ENCODE data around the gene OTX1. TPM values are rescaled to one million over a fixed set of nuclear protein-coding genes. Genes with fewer than 3 reads are reported as not detected.
"Not testable (repeated sequence)": the region's sequence is repeated elsewhere in the genome, so short reads cannot be mapped to it uniquely, and the experiment has no call there.

Gene OTX1
- total RNA-seq, 2 experiments from 2014 or later: 0.26 to 0.58 TPM

DNA sequence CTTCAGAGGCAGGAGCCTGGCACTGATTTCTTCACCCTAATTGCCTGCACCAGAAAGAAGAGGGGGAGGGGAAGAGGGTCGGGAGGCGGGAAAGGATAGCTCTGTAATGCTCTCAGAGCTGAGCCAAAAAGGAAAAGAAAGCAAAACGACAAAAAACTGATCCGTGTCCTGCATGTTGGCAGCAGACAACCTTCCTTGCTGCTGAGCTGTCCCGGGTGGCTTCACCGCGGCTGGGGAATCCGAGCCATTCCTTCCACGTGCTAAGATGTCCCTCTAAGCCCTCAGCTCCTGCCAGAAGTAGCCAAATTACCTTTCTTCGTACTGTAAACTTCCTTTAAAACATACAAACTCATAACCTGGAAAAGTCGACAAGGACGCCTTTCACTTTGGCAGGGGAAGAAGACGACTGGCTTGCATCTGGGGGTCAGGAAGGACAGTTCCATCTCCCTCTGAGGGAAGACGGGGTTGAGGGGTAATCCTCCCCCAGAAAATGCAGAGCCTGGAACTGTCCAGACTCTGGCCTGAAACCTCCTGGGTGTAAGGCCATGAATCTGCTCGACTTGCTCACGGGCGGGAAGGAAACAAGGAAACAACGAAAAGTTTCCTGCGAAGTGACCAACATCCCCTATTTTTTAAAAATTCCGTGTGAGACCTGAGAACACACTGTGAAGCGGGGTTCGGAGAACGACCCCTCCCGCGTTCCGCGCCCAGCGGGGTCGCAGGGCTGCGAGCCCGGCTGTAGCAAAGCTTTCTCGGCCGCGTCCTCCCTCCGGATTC, 7.7 kb downstream of the OTX1 start:
- H3K9me3 Mint-ChIP-seq (ENCODE audit: low read depth): no peaks in the 10 kb centered on the region
- H3K36me3 Mint-ChIP-seq: peaks cover 3% of the 10 kb centered on the region
- ATAC-seq: no peak
- H3K4me1 Mint-ChIP-seq: peaks cover 50% of the 10 kb centered on the region
- peak overlapping the region; percentile 31 for H3K27ac Mint-ChIP-seq
- CTCF ChIA-PET: no interaction called here
- H3K4me3 Mint-ChIP-seq: peak overlapping the region; percentile 49
- no peak for DNase-seq
- H3K27me3 Mint-ChIP-seq: peaks cover 86% of the 10 kb centered on the region

DNA sequence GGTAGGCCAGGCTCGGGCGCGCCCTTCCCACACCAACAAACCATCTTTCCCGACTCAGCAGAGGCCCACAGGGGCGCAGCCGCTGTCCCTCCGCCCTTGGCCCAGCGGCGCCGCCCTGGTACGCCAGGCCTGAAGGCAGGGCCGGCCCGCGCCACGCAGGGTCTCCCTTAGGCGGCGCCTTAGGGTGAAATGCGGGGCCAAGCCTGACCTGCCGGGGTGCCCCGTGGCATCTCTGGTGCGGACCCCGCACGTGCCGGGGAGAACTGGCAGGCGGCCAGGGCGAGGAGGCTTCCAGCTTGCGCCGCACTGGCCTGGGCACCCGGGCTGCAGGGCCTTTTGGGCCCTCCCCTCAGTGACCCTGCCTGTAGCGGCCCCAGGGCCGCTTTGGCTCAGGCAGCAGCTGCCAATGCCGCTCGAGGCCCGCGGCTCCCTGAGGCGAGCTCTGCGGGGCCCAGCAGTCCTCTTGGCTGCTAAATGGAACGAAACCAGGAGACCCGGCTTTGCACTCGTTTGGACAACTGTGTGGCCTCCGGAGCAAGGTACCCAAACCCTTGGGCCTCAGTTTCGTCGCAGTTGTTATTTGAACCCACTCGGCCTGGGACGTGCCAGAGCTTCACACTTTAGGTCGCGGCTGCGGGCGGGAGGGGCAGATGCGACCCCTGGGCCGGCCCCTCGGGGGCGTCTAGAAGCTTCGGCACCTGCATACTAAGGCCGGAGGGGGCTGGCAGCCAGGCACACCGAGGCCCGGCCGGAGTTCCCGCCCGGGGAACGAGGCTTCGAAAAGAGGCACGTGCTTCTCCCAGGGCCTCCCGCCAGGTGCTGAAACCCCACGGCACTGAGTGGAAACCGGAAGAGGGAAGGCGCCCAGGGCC, 8.5 kb downstream of the OTX1 start:
- H3K36me3 Mint-ChIP-seq: peaks cover 3% of the 10 kb centered on the region
- peaks cover 46% of the 10 kb centered on the region for H3K4me1 Mint-ChIP-seq
- H3K27me3 Mint-ChIP-seq: peaks cover 86% of the 10 kb centered on the region
- ATAC-seq (peak; percentile 11), DNase-seq (no peak)
- CTCF ChIA-PET: no interaction called here
- no peaks in the 10 kb centered on the region for H3K9me3 Mint-ChIP-seq (ENCODE audit: low read depth)
- H3K4me3 Mint-ChIP-seq: peak overlapping the region; percentile 49
- H3K27ac Mint-ChIP-seq: no peak overlapping the region

DNA sequence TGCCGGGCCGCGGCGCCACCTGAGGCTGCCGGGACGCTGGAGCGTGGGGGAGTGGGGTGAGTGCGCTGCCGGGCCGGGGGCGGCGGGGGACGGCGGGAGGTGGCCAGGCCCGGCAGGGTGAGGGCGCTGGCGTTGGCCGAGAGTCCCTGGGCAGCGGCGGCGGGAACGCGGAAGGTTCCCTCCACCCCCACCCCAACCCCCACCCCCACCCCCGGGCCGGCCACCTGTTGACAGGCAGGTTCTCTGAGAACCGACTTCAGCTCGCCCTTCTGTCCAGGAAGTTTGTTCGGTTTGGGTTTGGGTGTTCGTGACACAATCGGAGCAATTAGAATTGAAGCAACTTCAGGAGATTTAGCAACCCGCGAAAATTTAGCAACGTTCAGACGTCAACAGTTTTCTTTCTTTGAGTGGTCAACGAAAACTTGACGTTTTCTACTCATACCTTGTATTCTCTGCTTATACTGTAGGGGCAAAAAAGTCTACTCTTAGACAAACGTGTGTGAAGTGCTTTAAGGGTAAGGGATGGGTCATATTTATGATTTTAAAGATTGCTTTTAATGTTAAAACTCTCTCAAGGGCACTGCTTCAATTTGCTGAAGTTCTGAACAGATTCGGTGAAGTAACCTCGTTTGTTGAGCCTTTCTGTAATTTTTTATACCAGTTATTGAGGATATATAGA, 9.3 kb downstream of the OTX1 start:
- H3K36me3 Mint-ChIP-seq: peaks cover 3% of the 10 kb centered on the region
- CTCF ChIA-PET: interaction anchor here (1.2 kb wide), 1 partner anchor 10 kb away, joined by 4 read pairs; no protein-coding TSS in a partner anchor
- peak overlapping the region; percentile 40 for H3K27ac Mint-ChIP-seq
- H3K4me3 Mint-ChIP-seq: peak overlapping the region; percentile 41
- H3K27me3 Mint-ChIP-seq: peaks cover 83% of the 10 kb centered on the region
- no peak for ATAC-seq
- DNase-seq: no peak
- peaks cover 39% of the 10 kb centered on the region for H3K4me1 Mint-ChIP-seq
- no peaks in the 10 kb centered on the region for H3K9me3 Mint-ChIP-seq (ENCODE audit: low read depth)

DNA sequence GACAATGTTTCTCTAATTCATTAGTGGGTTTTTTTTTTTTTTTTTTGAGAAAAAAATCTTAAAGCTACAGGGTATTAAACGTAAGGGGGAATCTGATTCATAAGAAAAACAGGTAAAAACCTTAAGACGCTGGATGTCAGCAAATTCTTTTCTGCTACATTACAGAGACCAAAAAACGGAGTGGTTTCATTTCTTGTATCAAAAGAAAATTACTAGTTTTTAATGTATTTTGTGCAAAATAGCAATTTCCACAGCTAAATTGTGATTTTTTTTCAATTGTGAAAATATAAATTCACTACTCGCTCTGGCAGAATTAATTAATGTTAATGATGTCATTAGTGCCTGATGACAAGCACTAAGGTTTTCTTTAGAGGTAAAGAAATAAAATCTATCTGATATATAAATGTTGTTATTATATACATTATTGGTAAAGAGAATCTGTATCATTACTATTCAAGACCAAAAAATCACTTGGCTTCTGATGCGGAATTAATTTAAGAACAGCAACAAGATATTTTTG, 9.9 kb downstream of the OTX1 start:
- no peaks in the 10 kb centered on the region for H3K9me3 Mint-ChIP-seq (ENCODE audit: low read depth)
- H3K27me3 Mint-ChIP-seq: peaks cover 81% of the 10 kb centered on the region
- DNase-seq (no peak), ATAC-seq (no peak)
- H3K27ac Mint-ChIP-seq: no peak overlapping the region
- no peak overlapping the region for H3K4me3 Mint-ChIP-seq
- peaks cover 36% of the 10 kb centered on the region for H3K4me1 Mint-ChIP-seq
- peaks cover 3% of the 10 kb centered on the region for H3K36me3 Mint-ChIP-seq
- CTCF ChIA-PET: interaction anchor here (1.2 kb wide), 1 partner anchor 10 kb away, joined by 4 read pairs; no protein-coding TSS in a partner anchor

DNA sequence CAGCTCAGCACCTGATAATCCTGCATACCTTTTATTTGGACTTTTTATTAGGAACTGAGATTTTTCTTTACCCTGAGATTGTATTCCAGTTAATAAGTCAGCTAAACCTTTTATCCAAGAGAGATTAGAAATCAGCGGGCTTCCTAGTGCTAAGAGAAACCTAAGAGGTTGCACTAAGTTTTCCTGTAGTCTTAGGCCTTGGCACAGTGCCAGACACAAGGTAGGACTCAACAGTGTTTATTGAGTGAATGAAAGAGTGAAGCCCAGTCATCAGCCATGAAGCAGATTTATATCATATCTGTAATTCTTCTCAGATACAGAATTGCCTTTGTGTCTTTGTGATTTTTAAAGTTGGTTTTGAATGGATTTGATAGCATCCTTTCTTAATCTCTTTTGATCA, 13.6 kb downstream of the OTX1 start:
- Mint-ChIP-seq H3K27me3 (peaks cover 72% of the 10 kb centered on the region), H3K4me1 (peaks cover 6% of the 10 kb centered on the region), H3K4me3 (no peak overlapping the region), H3K36me3 (peaks cover 3% of the 10 kb centered on the region), H3K27ac (no peak overlapping the region), H3K9me3 (ENCODE audit: low read depth) (no peaks in the 10 kb centered on the region)
- CTCF ChIA-PET: no interaction called here
- ATAC-seq (no peak), DNase-seq (no peak)

DNA sequence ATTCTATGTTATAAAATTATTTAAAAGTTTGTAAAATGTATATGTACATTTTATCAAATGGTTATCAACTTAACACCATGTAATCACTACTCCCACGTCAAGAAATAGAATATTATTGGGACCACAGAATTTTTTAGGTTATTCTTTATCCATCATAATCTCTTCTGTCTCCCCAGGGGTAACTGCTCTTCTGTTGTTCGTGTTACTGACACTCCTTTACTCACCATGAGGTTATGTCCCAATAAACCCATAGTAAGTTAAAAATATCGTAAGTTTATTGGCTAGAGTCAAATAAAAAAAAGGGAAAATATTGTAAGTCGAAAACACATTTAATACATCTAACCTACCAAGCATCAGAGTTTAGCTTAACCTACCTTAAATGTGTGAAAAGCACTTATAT, 14.0 kb downstream of the OTX1 start:
- Mint-ChIP-seq H3K27me3 (peaks cover 72% of the 10 kb centered on the region), H3K36me3 (peaks cover 3% of the 10 kb centered on the region)

DNA sequence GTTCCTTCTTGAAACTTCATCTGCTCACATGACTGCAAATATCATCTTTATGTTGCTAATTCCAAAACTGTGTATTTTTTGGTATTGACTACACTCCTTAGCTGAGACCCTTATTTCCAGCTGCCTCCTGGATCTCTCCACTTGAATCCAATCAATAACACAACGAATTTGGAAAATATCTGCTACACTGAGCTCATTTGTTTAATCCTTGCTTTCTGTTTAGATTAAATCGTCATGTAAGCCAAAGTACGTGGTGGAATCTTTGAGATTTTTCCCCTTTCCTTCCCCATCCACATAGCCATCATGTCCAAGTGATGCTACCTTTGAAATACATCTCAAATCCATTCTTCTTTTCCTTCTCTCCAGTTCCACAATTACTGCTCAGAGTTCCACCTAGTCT, 15.6 kb downstream of the OTX1 start:
- no peak for ATAC-seq
- Mint-ChIP-seq H3K27me3 (peaks cover 61% of the 10 kb centered on the region), H3K4me3 (no peak overlapping the region), H3K4me1 (no peaks in the 10 kb centered on the region), H3K27ac (no peak overlapping the region), H3K36me3 (no peaks in the 10 kb centered on the region), H3K9me3 (ENCODE audit: low read depth) (no peaks in the 10 kb centered on the region)
- CTCF ChIA-PET: no interaction called here
- no peak for DNase-seq

More for the DNA sequence above, 14.0 kb downstream of the OTX1 start:
- no peak overlapping the region for H3K27ac Mint-ChIP-seq
- H3K9me3 Mint-ChIP-seq (ENCODE audit: low read depth): no peaks in the 10 kb centered on the region
- peaks cover 4% of the 10 kb centered on the region for H3K4me1 Mint-ChIP-seq
- CTCF ChIA-PET: no interaction called here
- ATAC-seq (no peak), DNase-seq (no peak)
- no peak overlapping the region for H3K4me3 Mint-ChIP-seq

DNA sequence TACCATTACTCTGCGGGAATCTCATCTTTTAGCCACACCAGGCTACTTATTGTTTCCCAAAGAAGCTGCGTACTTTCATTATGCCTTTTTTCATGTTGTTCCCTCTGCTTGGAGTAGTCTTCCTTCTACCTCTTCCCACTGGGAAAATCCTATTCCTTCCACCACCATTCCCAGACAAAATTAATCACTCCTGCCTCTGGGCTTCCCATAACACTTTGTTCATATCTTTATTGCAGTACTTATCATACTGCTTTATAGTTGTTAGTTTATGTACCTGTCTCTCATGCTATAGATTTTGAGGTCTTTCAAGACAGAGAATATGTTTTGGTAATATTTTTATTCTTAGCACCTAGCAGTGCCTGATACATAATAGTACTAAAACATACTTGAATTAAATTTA, 16.2 kb downstream of the OTX1 start:
- DNase-seq (no peak), ATAC-seq (no peak)
- Mint-ChIP-seq H3K36me3 (no peaks in the 10 kb centered on the region), H3K4me1 (no peaks in the 10 kb centered on the region), H3K9me3 (ENCODE audit: low read depth) (no peaks in the 10 kb centered on the region), H3K27ac (no peak overlapping the region), H3K27me3 (peaks cover 55% of the 10 kb centered on the region), H3K4me3 (no peak overlapping the region)
- CTCF ChIA-PET: no interaction called here

DNA sequence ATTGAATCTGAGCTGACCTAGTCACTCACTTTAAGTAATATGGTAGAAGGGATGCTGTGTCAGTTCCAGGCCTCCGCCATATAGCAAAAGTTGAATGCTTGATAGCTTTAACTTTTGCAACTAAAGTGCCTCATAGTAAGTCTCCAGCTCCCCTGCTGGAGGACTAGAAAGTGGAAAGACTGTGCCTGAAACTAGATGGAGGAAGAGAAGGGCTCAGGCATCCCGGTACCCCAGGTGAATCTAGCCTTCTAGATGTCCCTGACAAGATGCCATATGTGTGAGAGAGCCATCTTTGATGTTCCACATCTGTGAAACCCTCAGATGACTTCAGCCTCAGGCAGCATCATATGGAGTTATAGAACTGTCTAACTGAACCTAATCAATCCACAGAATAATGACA, 21.0 kb downstream of the OTX1 start:
- Mint-ChIP-seq H3K27ac (no peak overlapping the region), H3K27me3 (peaks cover 33% of the 10 kb centered on the region), H3K9me3 (ENCODE audit: low read depth) (no peaks in the 10 kb centered on the region), H3K36me3 (no peaks in the 10 kb centered on the region), H3K4me3 (no peak overlapping the region), H3K4me1 (no peaks in the 10 kb centered on the region)
- ATAC-seq (no peak), DNase-seq (no peak)
- CTCF ChIA-PET: no interaction called here

DNA sequence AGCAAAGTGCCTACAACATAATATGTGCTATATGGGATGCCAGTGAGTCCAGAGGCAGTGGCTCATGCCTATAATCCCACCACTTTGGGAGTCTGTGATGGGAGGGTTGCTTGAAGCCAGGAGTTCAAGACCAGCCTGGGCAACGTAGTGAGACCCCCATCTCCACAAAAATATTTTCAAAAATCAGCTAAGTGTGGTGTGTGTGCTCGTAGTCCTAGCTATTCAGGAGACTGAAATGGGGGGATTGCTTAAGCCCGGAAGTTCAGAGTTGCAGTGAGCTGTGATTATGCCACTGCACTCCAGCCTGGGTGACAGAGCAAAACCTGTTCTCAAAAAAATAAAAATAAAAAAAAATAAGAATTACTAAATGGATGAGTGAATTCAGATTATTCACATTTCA, 23.4 kb downstream of the OTX1 start:
- ATAC-seq (no peak), DNase-seq (no peak)
- Mint-ChIP-seq H3K27me3 (peaks cover 21% of the 10 kb centered on the region), H3K4me1 (peaks cover 4% of the 10 kb centered on the region), H3K4me3 (no peak overlapping the region), H3K27ac (no peak overlapping the region), H3K36me3 (no peaks in the 10 kb centered on the region), H3K9me3 (ENCODE audit: low read depth) (no peaks in the 10 kb centered on the region)
- CTCF ChIA-PET: no interaction called here

DNA sequence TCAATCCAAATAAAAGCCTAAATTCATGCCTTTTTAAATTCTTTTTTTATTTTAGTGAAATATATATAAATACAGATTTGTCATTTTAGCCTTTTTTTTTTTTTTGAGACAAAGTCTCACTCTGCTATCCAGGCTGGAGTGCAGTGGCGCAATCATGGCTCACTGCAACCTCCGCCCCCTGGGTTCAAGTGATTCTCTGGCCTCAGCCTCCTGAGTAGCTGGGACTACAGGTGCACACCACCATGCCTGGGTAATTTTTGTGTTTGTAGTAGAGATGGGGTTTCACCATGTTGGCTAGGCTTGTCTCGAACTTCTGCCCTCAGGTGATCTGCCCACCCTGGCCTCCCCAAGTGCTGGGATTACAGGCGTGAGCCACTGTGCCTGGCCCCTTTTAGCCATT, 23.8 kb downstream of the OTX1 start:
- H3K9me3 Mint-ChIP-seq (ENCODE audit: low read depth); CTCF ChIA-PET; ATAC-seq; H3K4me3 Mint-ChIP-seq; DNase-seq; H3K36me3 Mint-ChIP-seq; H3K4me1 Mint-ChIP-seq; H3K27ac Mint-ChIP-seq: not testable (repeated sequence)
- H3K27me3 Mint-ChIP-seq: peaks cover 18% of the 10 kb centered on the region

DNA sequence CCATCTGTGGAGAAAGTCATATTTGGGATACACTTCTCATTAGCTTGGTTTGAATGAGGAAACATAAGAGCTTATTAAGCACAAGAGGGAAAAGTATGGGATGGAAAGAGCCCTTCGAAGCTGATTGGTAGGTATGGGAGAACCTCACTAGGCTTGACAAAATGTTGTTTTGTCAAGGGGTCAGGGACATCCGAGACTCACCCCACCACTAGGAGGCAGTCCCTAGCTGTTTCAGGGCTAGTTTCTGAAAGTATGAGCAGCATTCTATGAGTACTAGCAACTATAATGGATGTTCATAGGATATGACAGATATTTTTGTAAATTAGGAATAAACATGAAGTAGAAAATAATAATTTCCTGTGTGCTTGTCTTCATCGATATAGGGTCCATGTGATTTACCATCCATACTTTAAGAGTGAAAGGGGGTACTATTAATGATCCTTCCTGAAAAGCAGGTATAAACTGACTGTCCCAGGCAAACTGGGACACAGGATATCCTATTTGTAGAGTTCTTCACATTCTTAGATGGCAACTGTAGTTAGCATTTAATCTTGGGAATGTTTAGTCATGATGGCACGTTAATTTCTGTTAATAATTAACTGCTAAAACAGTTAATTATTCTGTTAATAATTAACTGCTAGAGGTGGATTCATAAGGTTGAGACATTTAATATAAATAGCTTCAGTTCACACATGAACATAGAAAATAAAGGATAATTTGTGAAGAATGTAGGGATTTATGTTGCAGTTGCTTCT, 28.4 kb downstream of the OTX1 start:
- ATAC-seq (no peak), DNase-seq (no peak)
- no peaks in the 10 kb centered on the region for H3K9me3 Mint-ChIP-seq (ENCODE audit: low read depth)
- no peaks in the 10 kb centered on the region for H3K36me3 Mint-ChIP-seq
- H3K4me3 Mint-ChIP-seq: no peak overlapping the region
- peaks cover 4% of the 10 kb centered on the region for H3K4me1 Mint-ChIP-seq
- H3K27ac Mint-ChIP-seq: no peak overlapping the region
- peaks cover 19% of the 10 kb centered on the region for H3K27me3 Mint-ChIP-seq
- CTCF ChIA-PET: no interaction called here

DNA sequence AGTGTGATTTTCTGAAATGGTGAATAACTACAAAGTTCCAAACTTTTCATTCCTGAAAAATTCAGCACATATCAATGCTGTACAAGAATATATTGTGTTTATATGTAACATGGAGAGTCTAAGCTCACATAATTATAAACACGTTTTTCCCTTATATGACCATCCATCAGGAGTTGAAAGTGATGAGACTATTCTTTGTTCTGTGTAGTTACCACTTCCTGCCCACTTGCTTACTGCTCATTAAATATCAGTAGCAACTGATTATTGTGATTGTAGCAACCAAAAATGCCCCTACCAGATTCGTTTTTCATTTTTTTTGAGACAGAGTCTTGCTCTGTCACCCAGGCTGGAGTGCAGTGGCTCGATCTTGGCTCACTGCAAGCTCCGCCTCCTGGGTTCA, 30.8 kb downstream of the OTX1 start:
- no peak for ATAC-seq
- CTCF ChIA-PET: no interaction called here
- H3K36me3 Mint-ChIP-seq: no peaks in the 10 kb centered on the region

More for the DNA sequence above, 30.8 kb downstream of the OTX1 start:
- peaks cover 22% of the 10 kb centered on the region for H3K27me3 Mint-ChIP-seq
- no peak for DNase-seq
- no peak overlapping the region for H3K4me3 Mint-ChIP-seq
- peaks cover 4% of the 10 kb centered on the region for H3K4me1 Mint-ChIP-seq
- H3K27ac Mint-ChIP-seq: no peak overlapping the region
- H3K9me3 Mint-ChIP-seq (ENCODE audit: low read depth): no peaks in the 10 kb centered on the region

Measured in activated CD8-positive, alpha-beta memory T cell treated with anti-CD3 and anti-CD28 coated beads, Interleukin-2, amount 10 ng/mL, durations not matched to agents 7 days and 5 days (primary cell).